ENCODE results near the gene PLSCR1.
"Not testable (repeated sequence)": the region's sequence is repeated elsewhere in the genome, so short reads cannot be mapped to it uniquely, and the experiment has no call there.

The PLSCR1 gene

GRCh38 chr3:146511402-146512134 is 32.8 kb downstream of the PLSCR1 start:
- DNase-seq: no peak

GRCh38 chr3:146507331-146508120 is 36.9 kb downstream of the PLSCR1 start:
- DNase-seq: no peak

DNA sequence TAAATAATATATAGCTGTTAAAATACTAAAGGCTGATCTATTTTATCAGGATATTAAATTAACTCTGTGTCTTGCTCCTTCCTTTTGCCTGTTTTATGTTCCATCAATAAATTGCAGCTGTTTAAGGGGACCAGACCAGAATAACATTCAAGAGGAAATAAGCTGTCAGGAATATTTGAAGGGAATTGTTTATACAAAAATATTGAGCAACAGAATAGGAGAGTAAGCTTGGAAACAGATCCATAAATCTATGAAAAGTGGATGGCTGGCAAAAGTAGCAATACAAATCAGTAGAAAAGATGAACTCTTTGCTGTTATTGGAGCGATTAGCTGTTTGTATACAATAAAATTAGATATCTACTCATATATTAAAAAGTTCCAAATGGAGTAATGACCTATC is 38.9 kb downstream of the PLSCR1 start:
- DNase-seq: no peak

- no peak for DNase-seq
These were observed 39.8 kb downstream of the PLSCR1 start for GRCh38 chr3:146504498-146505197.

DNA sequence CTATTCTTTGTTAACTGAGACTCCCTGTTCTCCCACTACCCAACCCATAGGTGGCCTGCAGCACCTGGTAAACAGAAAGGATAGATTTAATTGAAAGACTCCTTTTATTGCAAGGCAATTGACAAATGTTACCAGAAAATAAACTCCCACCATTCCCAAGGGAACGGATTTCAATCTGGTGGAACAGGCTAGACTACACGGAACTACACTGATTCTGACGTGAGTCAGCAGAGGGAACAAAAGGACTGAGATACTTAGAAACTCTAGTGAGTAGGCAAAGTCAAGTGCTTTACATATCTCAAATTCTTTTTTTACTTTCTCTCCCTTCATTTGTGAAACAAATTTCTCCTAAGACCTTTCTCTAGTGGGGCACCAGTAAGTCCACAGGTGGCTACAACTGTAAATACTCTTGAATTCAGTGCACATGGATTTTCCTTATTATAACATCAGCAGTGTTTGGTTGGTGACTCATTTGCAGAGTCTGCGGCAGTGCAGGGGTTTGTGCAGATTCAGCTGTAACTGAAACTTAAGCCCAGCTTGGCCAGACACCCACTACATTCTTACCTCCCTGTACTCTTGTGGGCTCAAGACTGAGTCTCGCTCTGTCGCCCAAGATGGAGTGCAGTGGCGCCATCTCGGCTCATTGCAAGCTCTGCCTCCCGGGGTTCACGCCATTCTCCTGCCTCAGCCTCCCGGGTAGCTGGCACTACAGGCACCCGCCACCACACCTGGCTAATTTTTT is 40.8 kb downstream of the PLSCR1 start:
- DNase-seq: no peak

DNA sequence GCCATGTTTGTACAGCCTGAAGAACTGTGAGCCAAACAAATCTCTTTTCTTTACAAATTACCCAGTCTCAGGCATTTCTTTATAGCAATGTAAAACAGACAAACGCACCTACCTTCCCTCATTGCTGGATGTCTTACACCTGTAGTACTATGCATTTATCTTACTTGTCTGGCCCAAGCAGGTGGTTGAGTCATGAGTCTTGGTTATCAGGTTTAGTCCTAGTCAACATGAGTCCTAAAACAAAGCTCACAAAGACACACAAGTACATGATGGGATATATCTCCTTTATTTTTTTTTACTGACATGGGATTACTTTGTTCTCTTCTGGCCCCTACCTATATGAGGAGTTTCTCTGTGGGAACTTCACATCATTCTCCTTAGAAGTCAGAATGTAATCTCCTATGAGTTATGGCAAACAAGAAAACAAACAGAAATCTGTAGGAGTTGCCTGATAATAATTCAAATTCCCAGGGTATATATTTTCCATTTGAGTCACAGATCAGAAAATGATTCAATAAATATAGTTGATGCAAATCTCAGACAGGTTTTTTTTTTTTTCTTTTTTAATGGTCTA is 41.4 kb downstream of the PLSCR1 start:
- no peak for DNase-seq

GRCh38 chr3:146501752-146502151 is 42.7 kb downstream of the PLSCR1 start:
- no peak for DNase-seq

DNA sequence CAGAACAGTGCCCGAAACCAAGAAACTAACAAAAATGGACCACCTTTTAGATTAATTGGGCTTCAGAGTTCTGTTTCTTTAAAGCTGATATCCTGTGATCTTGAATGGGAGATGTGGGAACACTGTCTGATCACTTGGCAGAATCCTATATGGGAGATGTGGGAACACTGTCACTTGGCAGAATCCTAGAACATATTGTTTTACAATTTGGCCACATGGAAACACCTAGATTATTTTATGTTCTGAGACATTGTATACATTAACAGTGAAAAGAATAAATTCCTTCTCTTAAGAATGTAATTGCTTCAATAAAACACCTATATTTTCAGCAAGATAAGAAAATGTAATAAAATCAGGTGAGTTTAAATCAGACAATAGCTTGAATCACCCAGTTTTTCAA is 44.7 kb downstream of the PLSCR1 start:
- no peak for DNase-seq

GRCh38 chr3:146498002-146498736 is 46.2 kb downstream of the PLSCR1 start:
- DNase-seq: peak; percentile 31

DNA sequence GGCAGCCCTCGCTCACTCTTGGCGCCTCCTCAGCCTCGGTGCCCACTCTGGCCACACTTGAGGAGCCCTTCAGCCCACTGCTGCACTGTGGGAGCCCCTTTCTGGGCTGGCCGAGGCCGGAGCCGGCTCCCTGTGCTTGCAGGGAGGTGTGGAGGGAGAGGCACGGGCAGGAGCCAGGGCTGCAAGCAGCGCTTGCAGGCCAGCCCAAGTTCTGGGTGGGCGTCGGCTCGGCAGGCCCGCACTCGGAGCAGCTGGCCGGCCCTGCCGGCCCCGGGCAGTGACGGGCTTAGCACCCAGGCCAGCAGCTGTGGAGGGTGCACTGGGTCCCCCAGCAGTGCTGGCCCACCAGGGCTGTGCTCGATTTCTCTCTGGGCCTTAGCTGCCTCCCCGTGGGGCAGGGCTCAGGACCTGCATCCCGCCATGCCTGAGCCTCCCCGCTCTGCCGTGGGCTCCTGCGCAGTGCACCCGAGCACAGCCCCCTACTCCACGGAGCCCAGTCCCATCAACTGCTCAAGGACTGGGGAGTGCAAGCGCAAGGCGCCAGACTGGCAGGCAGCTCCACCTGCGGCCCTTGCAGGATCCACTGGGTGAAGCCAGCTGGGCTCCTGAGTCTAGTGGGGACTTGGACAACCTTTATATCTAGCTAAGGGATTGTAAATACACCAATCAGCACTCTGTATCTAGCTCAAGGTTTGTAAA is 47.1 kb downstream of the PLSCR1 start:
- not testable (repeated sequence) for DNase-seq

- no peak for DNase-seq
These were observed 47.7 kb downstream of the PLSCR1 start for GRCh38 chr3:146496726-146497125.

DNA sequence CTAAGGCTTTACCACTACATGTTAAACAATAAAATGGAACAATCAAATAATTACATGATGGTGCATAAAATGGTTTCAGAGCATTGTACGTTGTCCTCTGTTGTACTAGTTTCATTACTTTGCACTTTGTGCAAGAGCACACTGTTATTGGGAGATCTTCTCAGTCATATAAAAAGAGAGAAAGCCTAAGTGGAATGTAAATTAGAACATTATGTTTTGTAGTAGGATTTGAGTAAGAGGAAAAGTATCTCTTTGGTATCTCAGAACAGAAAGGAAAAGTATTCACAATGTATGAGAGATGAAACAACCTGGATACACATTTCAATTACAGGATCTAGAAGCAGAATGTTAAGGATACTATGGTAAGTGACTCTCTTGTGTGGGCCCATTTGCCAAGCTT is 48.2 kb downstream of the PLSCR1 start:
- no peak for DNase-seq

- DNase-seq: no peak
These were observed 50.6 kb downstream of the PLSCR1 start for GRCh38 chr3:146493761-146494160.

DNA sequence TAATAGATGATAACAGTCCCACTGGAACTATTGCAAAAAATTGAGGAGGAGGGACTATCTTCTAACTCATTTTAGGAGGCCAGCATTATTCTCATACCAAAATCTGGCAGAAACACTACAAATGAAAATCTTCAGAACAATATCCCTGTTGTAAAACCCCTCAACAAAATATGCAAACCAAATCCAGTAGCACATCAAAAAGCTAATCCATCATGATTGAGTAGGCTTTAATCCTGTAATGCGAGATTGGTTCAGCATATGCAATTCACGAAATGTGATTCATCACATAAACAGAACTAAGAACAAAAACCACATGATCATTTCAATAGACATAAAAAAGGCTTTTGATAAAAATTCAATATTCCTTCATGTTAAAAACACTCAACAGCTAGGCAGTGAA is 51.2 kb downstream of the PLSCR1 start:
- DNase-seq: no peak

DNA sequence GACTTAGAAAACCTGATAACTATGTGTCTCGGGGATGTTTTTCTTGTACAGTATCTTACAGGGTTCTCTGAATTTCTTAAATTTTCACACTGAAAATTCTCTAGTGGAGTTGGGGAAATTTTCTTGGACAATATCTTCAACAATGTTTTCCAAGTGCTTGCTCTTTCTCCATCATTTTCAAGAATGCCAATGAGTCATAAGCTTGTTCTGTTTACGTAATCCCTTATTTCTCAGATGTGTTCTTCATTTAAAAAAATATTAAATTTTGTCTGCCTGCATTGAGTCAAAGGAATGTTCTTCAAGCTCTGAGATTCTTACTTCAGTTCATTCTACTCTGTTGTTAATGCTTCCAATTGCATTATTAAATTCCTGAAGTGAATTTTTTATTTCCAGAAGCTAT is 53.1 kb downstream of the PLSCR1 start:
- DNase-seq: no peak

GRCh38 chr3:146485297-146485696 is 59.1 kb downstream of the PLSCR1 start:
- DNase-seq: no peak

DNA sequence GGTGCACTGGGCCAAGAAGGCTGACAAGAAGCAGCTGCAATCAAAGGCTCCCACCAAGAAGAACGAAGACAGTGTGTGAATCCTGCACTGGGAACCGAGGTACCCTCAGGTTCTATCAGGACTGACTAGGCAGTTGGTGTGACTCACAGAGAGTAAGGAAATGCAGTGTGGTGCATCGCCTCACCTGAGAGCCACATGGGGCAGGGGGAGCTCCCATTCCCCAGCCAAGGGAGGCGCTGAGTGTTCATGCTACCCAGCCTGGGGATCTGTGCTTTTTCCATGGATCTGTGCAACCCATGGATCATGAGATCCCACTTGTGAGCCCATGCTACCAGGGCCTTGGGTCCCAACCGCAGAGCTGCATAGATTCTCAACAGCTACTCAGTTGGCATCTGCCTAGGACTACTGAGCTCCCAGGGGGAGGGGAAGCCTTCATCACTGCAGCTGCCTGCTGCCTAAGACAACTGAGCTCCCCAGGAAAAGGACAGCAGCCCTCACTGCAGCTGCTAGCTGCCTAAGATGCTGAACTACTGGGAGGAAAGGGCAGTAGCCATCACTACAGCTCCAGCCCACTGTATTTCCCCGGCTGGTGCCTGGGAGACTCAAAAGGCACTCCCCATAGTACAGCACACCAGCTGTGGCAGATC is 68.2 kb downstream of the PLSCR1 start:
- no peak for DNase-seq

DNA sequence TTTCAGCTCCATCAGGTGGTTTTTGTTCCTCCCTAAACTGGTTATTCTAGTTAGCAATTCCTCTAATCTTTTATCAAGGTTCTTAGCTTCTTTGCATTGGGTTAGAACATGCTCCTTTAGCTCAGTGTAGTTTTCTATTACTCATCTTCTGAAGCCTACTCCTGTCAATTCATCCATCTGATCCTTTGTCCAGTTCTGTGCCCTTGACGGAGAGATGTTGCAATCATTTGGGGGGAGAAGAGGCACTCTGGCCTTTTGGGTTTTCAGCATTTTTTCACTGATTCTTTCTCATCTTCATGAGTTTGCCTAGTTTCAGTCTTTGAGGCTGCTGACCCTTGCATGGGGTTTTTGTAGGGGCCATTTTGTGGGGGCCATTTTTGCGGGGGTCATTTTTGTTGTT is 69.4 kb downstream of the PLSCR1 start:
- not testable (repeated sequence) for DNase-seq

GRCh38 chr3:146473726-146474125 is 70.7 kb downstream of the PLSCR1 start:
- DNase-seq: no peak

- DNase-seq: no peak
These were observed 71.8 kb downstream of the PLSCR1 start for GRCh38 chr3:146472611-146473010.

DNA sequence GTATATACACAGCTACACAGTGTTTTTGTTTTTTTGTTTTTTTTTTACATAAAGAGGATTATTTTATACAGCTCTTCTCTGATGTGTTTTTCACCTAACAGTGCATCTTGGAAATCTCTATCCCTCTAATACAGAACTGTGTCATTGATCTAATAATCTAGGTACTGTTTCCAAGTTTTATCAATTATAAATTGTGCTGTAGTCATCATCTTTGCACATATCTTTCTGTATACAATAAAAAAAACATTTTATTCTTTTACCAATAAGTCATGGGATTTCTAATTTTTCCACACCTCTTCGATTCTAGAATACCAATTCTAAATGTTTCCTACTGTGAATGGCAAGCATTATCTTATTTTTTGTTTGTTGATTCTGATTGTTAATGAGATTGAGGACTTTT is 73.4 kb downstream of the PLSCR1 start:
- DNase-seq: no peak

Data from stimulated activated CD4-positive, alpha-beta T cell treated with anti-CD3 and anti-CD28 coated beads, Interleukin-4, amount 100 ng/mL, for 24 hours (primary cell).